M059J (cell line): Measurements from ENCODE around the gene CYLD. TPM values are rescaled to one million over a fixed set of nuclear protein-coding genes. Genes with fewer than 3 reads are reported as not detected.

Experiments used
- DNase-seq: peaks from one replicate; pipeline ENCODE4 v3.0.0-alpha.2; 2012; ENCODE audit warnings: low read depth
- total RNA-seq: library from RNA; depleted of rRNA; stranded (reverse); fragments of >200 nt; shearing (Covaris generic); gene quantifications from 2 replicates; pipeline ENCODE4 v1.2.3, GENCODE V29; 2014; rRNA removed

Gene CYLD
- total RNA-seq, 1 experiment from 2014 or later, result 68.6 TPM

- peak; percentile 79 for DNase-seq
Observed at GRCh38 chr16:50842589-50842988, 100.7 kb downstream of the CYLD start.

- DNase-seq, result peak; percentile 14
Observed at GRCh38 chr16:50844840-50845239, 103.0 kb downstream of the CYLD start.

- no peak for DNase-seq
Observed at GRCh38 chr16:50845296-50845695, 103.4 kb downstream of the CYLD start.

- DNase-seq, result no peak
Observed at GRCh38 chr16:50846511-50846910, 104.6 kb downstream of the CYLD start.

- no peak for DNase-seq
Observed at GRCh38 chr16:50847166-50847565, 105.3 kb downstream of the CYLD start.

GRCh38 chr16:50848755-50849514 lies 107.0 kb downstream of the CYLD start:
- no peak for DNase-seq

Other genes starting within 250 kb of the CYLD start
- gene NKD1, start 193.7 kb upstream of the CYLD start, total RNA-seq, result 0.37 and 1.0 TPM in 2 replicates
- not detected in 2 replicates for gene SNX20, start 60.8 kb upstream of the CYLD start, total RNA-seq
- gene NOD2, start 48.5 kb upstream of the CYLD start, total RNA-seq, result 0.07 and 0.34 TPM in 2 replicates